SK-N-SH treated with all-trans-retinoic acid at 6 μM for 48 hours (cell line): Measurements from ENCODE around the gene FGF18.

Experiments
- ATAC-seq: fragments of 200-7000 bp; cut with Tn5 transposase; 3 replicates; pipeline ENCODE4 v1.9.1; 2020; ENCODE audit warnings: mild to moderate bottlenecking, moderate library complexity
- ARNTL ChIP-seq: fragments of 450-650 bp; formaldehyde crosslinking; IDR thresholded peaks from 2 replicates; pipeline ENCODE4 v1.5.0; 2020; ENCODE audit warnings: low read depth, mild to moderate bottlenecking, moderate library complexity, borderline replicate concordance
- BACH2 ChIP-seq: fragments of 250-450 bp; sonication (Bioruptor Pico); IDR thresholded peaks from 2 replicates; pipeline ENCODE4 v1.9.0; 2021; ENCODE audit warnings: mild to moderate bottlenecking, borderline replicate concordance
- CREB5 ChIP-seq: fragments of 250-450 bp; sonication (Bioruptor Pico); IDR thresholded peaks from 2 replicates; pipeline ENCODE4 v1.5.1; 2020; ENCODE audit warnings: low read depth, mild to moderate bottlenecking, moderate library complexity
- CSDC2 ChIP-seq: fragments of 250-450 bp; sonication (Bioruptor Pico); IDR thresholded peaks from 2 replicates; pipeline ENCODE4 v1.5.0; 2020; ENCODE audit warnings: mild to moderate bottlenecking, moderate library complexity
- CSRNP3 ChIP-seq: fragments of 250-450 bp; sonication (Bioruptor Pico); IDR thresholded peaks from 2 replicates; pipeline ENCODE4 v1.5.1; 2021; ENCODE audit warnings: mild to moderate bottlenecking, moderate library complexity
- ESRRG ChIP-seq: fragments of 250-450 bp; sonication (Bioruptor Pico); IDR thresholded peaks from 2 replicates; pipeline ENCODE4 v1.6.1; 2021; ENCODE audit warnings: mild to moderate bottlenecking
- ISL1 ChIP-seq: fragments of 250-450 bp; sonication (Bioruptor Pico); IDR thresholded peaks from 2 replicates; pipeline ENCODE4 v2.1.2; 2022; ENCODE audit warnings: mild to moderate bottlenecking, moderate library complexity
- OSR1 ChIP-seq: fragments of 250-450 bp; sonication (Bioruptor Pico); IDR thresholded peaks from 2 replicates; pipeline ENCODE4 v1.8.0; 2022; ENCODE audit warnings: moderate library complexity, mild to moderate bottlenecking, inconsistent platforms
- PATZ1 ChIP-seq: fragments of 250-450 bp; sonication (Bioruptor Pico); IDR thresholded peaks from 2 replicates; pipeline ENCODE4 v1.8.0; 2020; ENCODE audit warnings: mild to moderate bottlenecking, moderate library complexity, borderline replicate concordance
- POU6F1 ChIP-seq: fragments of 250-450 bp; sonication (Bioruptor Pico); IDR thresholded peaks from 2 replicates; pipeline ENCODE4 v1.8.0; 2021; ENCODE audit warnings: low read depth, mild to moderate bottlenecking, moderate library complexity, borderline replicate concordance
- PPARA ChIP-seq: fragments of 250-450 bp; sonication (Bioruptor Pico); IDR thresholded peaks from 2 replicates; pipeline ENCODE4 v1.5.0; 2020; ENCODE audit warnings: mild to moderate bottlenecking, borderline replicate concordance
- RARB ChIP-seq: fragments of 250-450 bp; sonication (Bioruptor Pico); IDR thresholded peaks from 2 replicates; pipeline ENCODE4 v1.8.0; 2021; ENCODE audit warnings: mild to moderate bottlenecking, moderate library complexity
- SNAI2 ChIP-seq: fragments of 250-450 bp; sonication (Bioruptor Pico); IDR thresholded peaks from 2 replicates; pipeline ENCODE4 v1.5.0; 2020; ENCODE audit warnings: mild to moderate bottlenecking, moderate library complexity
- TCF4 ChIP-seq: fragments of 250-450 bp; sonication (Bioruptor Pico); IDR thresholded peaks from 2 replicates; pipeline ENCODE4 v1.8.0; 2021; ENCODE audit warnings: mild to moderate bottlenecking, moderate library complexity, borderline replicate concordance
- TOX ChIP-seq: fragments of 250-450 bp; sonication (Bioruptor Pico); IDR thresholded peaks from 2 replicates; pipeline ENCODE4 v1.8.0; 2021; ENCODE audit warnings: mild to moderate bottlenecking, moderate library complexity, borderline replicate concordance
- TSHZ2 ChIP-seq: fragments of 250-450 bp; sonication (Bioruptor Pico); IDR thresholded peaks from 2 replicates; pipeline ENCODE4 v1.5.0; 2020; ENCODE audit warnings: mild to moderate bottlenecking, moderate library complexity
- ZC3H10 ChIP-seq: fragments of 250-450 bp; sonication (Bioruptor Pico); IDR thresholded peaks from 2 replicates; pipeline ENCODE4 v1.5.1; 2021; ENCODE audit warnings: mild to moderate bottlenecking, moderate library complexity
- ZFP3 ChIP-seq: fragments of 250-450 bp; sonication (Bioruptor Pico); IDR thresholded peaks from 2 replicates; pipeline ENCODE4 v1.5.0; 2020; ENCODE audit warnings: mild to moderate bottlenecking, moderate library complexity
- ZNF70 ChIP-seq: fragments of 450-650 bp; formaldehyde crosslinking; IDR thresholded peaks from 2 replicates; pipeline ENCODE4 v1.5.0; 2020; ENCODE audit warnings: mild to moderate bottlenecking, moderate library complexity
- ZNF8 ChIP-seq: fragments of 450-650 bp; formaldehyde crosslinking; IDR thresholded peaks from 2 replicates; pipeline ENCODE4 v1.5.0; 2020; ENCODE audit warnings: mild to moderate bottlenecking, moderate library complexity

The FGF18 gene

GRCh38 chr5:171476701-171477100, 57.3 kb downstream of the FGF18 start:
- no peak for TF ChIP-seq POU6F1
- TF ChIP-seq SNAI2 (CRISPR knock-in tag): no peak
- TF ChIP-seq ZC3H10 (CRISPR knock-in tag): no peak
- TF ChIP-seq ESRRG (CRISPR knock-in tag): no peak
- TF ChIP-seq ARNTL (CRISPR knock-in tag): no peak
- no peak for TF ChIP-seq TCF4 (CRISPR knock-in tag)
- TF ChIP-seq PATZ1 (CRISPR knock-in tag): no peak
- TF ChIP-seq TOX: no peak
- TF ChIP-seq RARB (CRISPR knock-in tag): no peak
- no peak for TF ChIP-seq ZNF8 (CRISPR knock-in tag)
- TF ChIP-seq OSR1 (CRISPR knock-in tag): no peak
- no peak for TF ChIP-seq CREB5 (CRISPR knock-in tag)
- TF ChIP-seq PPARA: no peak
- no peak for TF ChIP-seq ISL1
- TF ChIP-seq ZFP3 (CRISPR knock-in tag): no peak
- no peak for TF ChIP-seq CSDC2
- no peak for TF ChIP-seq ZNF70 (CRISPR knock-in tag)
- TF ChIP-seq BACH2 (CRISPR knock-in tag): no peak
- TF ChIP-seq, all 23 proteins: peak for 0
- no peak for ATAC-seq

GRCh38 chr5:171477101-171477500, 57.7 kb downstream of the FGF18 start:
- TF ChIP-seq OSR1 (CRISPR knock-in tag) (no peak), ESRRG (CRISPR knock-in tag) (no peak), ZNF70 (CRISPR knock-in tag) (no peak), SNAI2 (CRISPR knock-in tag) (no peak), PATZ1 (CRISPR knock-in tag) (no peak), CSDC2 (no peak), ZFP3 (CRISPR knock-in tag) (no peak), TOX (no peak), ZNF8 (CRISPR knock-in tag) (no peak), TSHZ2 (CRISPR knock-in tag) (no peak), CSRNP3 (no peak), ZC3H10 (CRISPR knock-in tag) (no peak), CREB5 (CRISPR knock-in tag) (no peak), RARB (CRISPR knock-in tag) (no peak), POU6F1 (no peak)
- TF ChIP-seq, all 23 proteins: peak for 0
- ATAC-seq: no peak
